GM19372 (cell line): ENCODE results near the gene JUND.
A peak's percentile ranks its signal among the peaks of the same experiment; 100 is the strongest.
"Not testable (repeated sequence)": the region's sequence is repeated elsewhere in the genome, so short reads cannot be mapped to it uniquely, and the experiment has no call there.

ENCODE experiments used
- ATAC-seq: cut with Tn5 transposase; IDR thresholded peaks from one replicate; pipeline ENCODE4 v1.9.1; 2021; ENCODE audit warnings: mild to moderate bottlenecking, low read depth, moderate library complexity; ENCODE audit not compliant: unreplicated experiment

Gene JUND

DNA sequence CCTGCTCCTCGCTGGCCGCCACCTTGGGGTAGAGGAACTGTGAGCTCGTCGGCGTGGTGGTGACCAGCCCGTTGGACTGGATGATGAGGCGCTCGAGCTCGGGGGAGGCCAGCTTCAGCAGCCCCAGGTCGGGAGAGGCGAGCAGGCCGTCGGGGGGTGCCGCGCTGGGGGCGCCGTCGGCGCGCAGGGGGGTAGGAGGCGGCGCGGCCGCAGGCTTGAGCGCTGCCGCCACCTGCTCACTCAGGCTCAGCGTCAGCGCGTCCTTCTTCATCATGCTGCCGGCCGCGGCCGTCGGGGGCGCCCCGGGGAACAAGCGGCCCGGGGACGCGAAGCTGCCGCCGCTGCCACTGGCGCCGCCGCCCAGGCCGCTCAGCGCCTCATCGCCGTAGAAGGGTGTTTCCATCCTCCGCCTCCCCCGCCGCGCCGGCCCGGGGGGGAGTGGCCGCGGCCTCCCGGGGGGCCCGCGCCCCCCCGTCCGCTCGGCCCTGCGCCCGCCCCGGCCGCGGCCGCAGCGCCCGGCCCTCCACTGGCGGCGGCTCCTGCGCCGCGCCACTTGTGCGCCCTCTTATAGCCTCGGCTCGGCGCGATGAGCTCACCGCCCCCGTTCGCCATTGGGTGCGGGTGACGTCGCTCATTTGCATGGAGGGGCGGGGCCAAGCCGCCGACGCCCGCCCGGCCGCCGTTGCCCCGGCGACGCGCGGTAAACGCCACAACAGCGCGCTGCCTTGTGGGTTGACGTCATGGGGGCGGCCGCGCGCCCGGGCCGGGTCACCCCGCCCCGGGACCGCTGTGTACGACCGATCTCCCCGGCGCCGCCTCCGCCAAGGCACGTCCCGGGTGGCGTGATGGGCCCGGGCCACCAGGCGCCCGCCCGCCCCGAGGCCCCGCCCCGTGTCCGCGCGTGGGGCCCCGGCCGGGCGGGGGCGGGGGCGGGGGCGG is at the start of gene JUND:
JUND (minus strand) TSS at position 541 of the 939 bp plus-strand sequence; CDS start at position 403, 138 bp downstream.
- ATAC-seq: peak; percentile 53

DNA sequence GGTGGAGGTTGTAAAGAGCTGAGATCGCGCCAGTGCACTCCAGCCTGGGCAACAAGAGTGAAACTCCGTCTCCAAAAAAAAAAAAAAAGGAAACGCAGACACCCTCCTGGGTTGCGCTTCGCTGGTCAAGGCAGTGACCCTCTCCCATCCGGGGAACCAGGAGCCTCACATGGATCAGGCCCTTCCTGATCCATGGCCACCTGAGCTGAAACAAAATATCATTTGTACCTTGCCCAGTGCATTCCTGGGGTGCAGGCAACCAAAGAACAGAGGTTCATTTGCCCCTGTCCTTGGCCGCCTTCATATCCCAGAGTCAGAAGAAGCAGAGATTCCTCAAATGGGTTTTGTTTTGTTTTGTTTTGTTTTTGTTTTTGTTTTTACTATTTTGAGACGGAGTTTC is 49.4 kb upstream of the JUND start:
- ATAC-seq: no peak

DNA sequence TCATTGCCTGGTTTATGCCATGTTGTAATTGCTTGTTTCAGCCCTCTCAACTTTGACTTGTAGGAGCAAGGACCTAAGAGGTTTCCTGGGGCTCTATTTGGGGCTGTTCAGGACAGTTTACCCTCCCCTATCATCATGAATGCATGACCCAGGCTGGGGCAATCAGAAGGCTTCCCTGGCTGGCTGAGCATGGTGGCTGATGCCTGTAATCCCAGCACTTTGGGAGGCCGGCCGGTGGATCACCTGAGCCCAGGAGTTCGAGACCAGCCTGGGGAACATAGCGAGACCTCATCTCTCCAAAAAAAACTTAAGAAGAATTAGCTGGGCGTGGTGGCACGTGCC is 47.6 kb upstream of the JUND start:
- no peak for ATAC-seq

DNA sequence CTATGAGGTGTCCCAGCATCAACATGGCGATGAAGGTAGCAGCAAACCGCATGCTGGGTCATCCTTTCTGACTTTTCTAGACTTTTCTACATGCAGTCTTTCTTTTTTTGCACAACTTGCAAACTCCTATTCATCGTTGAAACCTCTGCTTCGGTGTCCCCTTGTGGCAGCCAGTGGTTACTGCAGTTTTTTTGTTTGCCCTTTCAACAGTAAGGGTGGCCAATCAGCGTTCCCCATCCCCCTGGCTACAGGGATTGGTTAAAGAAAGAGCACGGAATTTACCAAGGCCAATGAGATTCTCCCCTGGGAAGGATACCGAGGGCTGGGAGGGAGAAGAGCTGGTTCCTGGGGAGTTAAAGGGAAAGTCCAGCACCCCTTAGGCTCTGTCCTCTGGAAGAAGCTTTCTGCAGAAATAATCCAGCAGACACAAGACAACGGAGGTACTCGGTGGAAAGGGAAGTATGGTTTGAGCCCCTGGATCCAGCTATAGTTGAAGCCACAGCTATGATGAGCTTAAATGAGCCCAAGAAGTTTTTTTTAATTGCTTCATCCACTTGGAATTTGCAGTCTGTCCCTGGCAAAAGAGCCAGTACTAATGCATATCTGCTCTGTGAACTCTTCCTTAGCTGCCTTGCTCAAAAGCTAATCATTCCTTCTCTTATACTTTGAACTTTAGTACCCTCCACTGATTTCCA is 47.1 kb upstream of the JUND start:
- peak; percentile 93 for ATAC-seq

DNA sequence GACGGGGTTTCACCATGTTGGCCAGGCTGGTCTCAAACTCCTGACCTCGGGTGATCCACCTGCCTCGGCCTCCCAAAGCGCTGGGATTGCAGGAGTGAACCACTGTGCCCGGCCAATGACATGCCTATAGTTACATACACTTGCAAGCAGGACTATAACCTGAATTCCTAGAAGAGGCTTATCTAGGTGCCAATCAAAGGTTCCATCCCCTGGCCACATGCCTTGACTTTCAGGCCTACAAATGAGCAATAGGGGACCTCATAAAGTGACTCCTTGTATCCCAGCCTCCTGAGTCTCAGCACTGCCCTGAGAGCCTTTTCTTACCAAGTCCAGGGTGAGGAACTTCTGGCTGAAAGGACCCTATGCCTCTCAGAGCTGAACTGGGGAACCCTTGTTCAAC is 45.4 kb upstream of the JUND start:
- no peak for ATAC-seq

DNA sequence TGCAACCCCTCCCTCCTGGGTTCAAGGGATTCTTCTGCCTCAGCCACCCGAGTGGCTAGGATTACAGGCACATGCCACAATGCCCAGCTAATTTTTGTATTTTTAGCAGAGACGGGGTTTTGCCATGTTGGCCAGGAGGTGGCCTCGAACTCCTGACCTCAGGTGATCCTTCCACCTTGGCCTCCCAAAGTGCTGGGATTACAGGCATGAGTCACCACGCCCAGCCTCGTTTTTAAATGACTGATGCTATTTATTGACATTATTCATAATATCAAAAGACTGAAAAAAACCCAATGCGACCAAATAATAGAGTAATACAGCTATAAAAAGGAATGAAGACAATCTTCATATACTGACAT is 42.9 kb upstream of the JUND start:
- not testable (repeated sequence) for ATAC-seq

DNA sequence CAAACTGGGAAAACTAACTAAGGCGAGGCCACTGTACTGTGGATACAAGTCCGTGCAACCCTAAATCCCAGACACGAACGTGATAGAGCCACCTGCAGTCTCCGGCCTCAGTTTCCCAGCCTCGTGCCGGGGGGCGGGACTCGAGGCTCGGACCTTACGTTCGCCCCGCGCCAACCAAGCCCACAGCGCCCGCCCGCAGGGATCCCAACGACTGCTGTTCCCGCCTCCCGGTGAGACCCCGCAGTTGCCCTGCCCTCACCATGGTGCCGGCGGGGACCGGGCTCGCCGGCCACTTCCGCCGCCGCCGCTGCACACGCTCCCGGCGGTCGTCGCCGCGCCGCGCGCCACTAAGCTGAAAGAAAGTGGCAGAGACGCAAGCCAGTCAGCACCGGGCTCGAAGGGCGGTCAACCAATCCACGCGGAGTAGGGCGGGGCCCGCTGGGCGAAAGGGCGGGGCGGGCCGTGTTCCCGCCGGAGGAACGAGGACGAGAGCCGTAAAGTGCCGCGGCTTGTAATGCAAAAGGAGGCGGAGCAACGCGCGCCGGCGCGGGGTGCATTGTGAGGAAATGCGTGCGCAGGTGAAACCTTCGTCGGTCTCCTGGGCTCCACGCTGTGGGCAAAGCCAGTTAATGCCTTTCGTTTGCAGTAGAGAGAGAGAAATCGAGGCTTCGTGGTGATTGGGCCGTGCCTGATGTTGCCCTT is 41.5 kb upstream of the JUND start, which contains the start of gene LSM4:
LSM4 (minus strand) TSS at position 318 of the 702 bp plus-strand sequence; CDS start at position 262, 56 bp downstream.
- ATAC-seq: peak; percentile 95

DNA sequence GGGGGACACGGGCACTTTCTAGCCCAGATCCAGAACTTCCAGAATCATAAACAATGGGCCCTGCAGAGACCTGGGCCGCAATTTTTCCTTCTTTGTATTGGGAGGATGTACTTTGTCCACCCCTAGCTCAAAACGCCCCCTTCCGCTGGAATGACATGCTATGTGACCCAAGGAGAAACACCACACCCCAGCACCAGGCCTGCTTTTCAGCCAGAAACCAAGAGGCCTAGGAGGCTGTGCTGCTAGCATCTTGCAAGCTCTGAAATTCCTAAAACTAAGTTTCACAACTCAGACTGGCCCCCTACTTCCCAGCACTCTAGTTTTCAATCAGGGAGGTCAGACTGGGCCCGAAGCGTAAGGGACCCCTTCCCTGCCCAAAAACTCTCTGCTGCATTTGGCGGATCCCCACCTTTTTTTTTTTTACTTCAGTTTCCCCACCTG is 40.9 kb upstream of the JUND start:
- ATAC-seq: no peak

GRCh38 chr19:18321734-18322102 is 40.3 kb upstream of the JUND start:
- ATAC-seq: no peak

GRCh38 chr19:18320865-18321733 is 39.7 kb upstream of the JUND start:
- no peak for ATAC-seq

DNA sequence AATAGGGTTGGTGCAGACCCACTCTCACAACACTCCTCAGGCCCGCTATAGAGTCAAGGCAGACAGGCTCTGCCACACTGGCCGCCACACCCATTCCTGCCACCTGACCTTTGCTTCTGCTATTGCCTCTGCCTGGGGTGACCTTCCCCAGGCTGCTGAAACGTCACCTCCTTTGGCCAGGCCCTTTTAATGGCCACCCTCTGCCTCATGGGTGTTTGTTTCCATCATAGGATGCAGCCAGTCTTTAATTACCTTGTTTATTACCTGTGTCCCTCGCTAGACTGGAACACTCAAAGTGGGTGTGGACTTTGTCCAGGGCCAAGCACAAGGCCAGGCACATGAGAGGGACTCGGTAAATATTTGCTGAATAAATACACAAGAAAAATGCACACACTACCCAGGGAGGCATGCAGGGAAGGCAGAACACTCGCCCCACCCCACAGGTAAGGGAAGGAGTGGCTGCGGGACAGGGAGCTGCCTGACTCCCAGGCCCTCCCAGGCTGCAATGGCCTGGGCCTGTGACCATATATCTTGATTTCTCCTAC is 38.2 kb upstream of the JUND start:
- no peak for ATAC-seq

- ATAC-seq: no peak
Measured at GRCh38 chr19:18317961-18318800, 36.8 kb upstream of the JUND start.

- no peak for ATAC-seq
Measured at GRCh38 chr19:18313398-18313797, 32.0 kb upstream of the JUND start.

DNA sequence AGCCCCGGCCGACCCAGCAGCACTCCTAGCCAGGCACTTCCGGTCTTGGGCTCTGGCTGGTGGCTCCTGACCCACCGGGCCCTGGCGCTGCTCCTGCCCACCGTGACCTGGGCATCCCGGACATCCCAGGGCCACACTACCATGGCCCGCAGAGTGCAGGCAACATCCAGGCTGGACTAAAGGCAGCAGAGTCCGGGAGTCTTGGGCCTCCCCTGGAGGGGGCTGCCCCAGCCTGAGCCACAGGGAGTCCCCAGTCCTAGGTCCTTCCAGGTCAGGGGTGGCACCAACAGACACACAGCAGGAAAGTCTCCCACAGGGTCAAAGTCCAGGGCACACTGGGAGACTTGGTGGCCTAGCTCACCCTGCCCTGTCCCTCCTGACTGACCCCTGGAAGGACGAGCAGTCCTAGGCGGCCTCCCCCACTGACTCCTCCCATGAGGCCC is 30.7 kb upstream of the JUND start:
- ATAC-seq: no peak

DNA sequence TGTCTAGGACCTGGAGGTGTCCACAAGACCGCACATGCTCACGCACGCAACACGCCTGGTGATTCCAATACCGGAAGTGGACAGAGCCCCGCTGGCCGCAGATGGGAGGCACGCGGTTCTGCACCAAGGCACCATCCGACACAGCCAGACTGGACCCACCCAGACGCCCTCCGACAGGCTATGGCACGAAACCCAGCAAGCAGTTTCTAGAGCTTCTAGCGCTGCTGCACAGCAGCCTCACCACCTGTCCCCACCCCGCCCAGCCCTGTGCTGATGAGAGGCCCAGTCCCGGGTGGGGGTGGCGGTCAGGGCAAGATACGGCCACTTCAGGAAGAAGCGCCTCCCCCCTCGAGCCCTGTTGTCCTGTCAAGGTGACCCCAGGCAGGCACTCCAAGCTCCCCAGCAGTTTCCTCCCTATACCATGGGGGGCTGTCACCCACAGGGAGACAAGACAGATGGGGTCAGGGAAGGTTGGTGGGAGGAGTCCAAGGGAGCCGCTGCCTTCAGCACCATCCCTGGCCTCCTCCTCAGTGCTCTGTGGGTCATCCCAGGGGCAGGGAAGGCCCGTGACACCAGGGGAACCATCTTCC is 30.2 kb upstream of the JUND start:
- ATAC-seq: no peak

- ATAC-seq: no peak
Measured at GRCh38 chr19:18310966-18311365, 29.5 kb upstream of the JUND start.

- ATAC-seq: no peak
Measured at GRCh38 chr19:18310118-18310909, 28.9 kb upstream of the JUND start.
